NCI-H2107 treated with DMSO at 0.1 percent for 48 hours (cell line): ENCODE measurements around the gene UGT1A4.

Experiments used
- DNase-seq: peaks from one replicate; lab custom pipeline; 2025; ENCODE audit not compliant: unreplicated experiment; lab: John Stamatoyannopoulos, UW

UGT1A4 gene

DNA sequence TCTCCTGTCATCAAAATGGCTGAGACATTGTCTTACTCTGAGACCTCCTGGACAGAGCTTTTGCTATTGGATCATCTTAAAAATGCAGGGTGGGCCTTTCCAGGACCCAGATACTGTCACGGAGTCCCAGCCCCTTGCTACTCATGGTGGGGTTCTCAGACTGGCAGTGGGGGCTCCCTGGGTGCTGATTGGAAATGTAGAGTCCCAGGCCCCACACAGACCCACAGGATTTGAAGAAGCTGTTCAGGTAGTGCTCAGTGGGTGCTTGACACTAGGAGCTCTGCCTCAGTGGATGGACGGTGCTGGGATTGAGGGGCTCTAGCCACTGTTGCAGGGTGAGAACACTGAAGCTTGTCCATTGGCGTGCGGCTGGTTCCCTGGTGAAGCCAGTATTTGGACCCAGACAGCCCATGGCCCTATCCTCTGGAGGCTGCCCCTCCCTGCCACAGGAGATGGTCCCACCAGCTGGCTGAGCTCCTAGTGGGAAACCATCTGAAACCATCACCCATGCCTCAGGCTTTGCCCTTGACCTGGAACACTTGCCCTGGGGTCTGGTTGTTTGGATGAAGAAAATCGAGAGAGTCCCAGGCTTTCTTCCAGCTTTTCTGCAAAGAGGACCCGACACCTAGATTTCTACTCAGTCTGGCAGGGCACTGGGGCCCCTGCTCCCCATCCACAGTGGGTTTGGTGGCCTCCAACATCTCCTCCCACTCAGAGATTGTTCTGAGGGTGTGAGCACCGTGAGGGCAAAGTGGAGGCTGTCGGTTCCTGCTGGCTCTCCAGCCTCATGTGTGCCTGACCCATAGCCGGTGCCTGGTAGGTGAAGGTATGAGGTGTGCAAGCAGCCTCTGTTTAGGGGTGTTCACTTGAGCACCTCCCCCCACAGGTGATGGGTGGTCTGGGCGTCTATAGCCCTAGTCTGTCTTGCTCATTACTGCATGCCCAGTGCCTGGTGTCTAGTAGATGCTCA, 89.7 kb downstream of the UGT1A4 start:
- DNase-seq = no peak

DNA sequence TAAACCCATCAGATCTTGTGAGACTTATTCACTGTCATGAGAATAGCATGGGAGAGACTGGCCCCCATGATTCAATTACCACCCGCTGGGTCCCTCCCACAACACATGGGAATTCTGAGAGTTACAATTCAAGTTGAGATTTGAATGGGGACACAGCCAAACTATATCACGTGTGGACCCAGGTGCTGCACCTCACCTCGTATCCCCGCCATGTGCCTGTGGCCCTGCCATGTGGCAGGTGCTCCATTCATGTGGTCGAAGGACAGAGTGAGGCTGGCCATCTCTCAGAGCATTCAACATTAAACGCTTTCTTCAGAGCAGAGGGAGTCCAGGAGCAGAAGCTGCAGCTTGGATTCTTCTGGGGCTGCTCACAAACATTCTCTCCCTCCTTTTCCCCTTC, 91.8 kb downstream of the UGT1A4 start:
- DNase-seq = no peak

DNA sequence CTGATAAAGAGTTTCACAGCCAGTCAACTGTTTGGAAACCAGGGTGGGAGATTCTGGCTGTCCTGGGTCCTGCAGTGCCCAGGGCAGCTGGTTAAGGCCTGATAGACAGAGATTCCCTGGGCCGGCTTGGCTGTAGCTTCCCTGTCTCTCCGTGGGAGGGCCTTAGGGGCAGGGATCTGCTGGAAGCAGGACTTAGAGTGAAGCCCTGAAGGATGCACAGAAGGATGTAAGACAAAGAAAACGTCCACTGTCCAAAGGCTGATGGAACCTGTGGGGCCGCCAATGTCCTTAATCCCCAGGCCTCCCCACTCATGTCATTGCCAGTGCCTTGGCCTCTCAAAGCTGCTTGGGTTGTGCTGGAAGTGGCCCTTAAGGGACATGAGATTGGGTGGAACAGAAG, 92.6 kb downstream of the UGT1A4 start:
- DNase-seq = no peak

DNA sequence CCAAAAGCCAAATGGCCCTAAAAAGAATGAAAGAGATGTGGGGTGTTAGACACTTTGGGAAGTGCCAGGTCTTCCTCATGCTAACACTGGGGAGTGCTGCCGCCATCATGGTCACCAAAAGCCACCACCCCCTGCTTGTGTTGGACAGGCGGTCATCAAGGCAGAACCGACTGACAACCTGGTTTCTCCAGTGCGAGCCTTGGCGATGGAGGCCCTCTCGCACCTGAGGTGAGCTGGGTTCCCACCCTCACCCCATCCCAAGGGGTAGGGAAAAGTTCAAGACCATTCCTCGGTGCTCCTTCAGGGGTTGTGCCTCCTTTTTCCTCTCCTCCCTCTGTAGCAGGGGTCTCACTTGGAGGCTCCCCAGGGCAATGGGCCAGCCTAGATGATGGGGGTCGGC, 93.2 kb downstream of the UGT1A4 start:
- DNase-seq = no peak

DNA sequence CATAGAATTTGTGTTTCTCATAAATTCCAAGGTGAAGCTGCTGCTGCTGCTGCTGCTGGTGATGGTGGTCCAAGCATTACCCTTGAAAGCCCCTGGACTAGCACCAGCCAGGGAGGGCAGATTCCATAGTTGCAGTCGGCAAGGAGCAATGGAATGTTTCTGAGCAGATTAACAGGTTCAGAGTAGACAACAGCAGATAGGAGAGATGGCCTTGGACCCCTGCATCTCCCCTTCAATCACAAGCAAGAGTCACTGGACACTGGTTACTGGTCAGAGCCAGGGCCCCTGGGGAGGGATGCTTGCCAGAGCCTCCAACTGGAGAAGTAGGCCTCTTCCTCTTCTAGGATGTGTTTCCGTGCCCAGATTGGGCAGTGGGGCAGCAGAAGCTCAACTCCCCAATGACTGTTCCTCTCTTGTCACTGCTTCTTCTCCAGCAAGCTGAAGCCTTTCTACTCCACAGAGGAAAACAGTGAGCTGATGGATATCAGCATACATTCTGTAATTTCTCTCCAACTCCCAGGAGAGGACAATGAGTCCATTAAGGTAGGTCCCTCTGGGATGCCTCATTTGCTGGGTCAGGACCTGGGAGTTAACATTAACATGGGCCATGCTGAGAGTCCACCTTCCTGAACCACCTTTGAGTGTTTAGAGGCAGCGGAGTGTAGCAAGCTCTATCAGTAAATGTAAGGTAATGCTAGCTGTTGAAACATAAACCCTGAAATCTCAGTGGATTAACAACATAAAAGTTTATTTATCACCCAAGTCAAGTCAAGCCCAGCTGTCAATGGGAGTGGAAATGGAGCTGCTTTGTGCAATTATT, 94.9 kb downstream of the UGT1A4 start:
- DNase-seq = no peak

DNA sequence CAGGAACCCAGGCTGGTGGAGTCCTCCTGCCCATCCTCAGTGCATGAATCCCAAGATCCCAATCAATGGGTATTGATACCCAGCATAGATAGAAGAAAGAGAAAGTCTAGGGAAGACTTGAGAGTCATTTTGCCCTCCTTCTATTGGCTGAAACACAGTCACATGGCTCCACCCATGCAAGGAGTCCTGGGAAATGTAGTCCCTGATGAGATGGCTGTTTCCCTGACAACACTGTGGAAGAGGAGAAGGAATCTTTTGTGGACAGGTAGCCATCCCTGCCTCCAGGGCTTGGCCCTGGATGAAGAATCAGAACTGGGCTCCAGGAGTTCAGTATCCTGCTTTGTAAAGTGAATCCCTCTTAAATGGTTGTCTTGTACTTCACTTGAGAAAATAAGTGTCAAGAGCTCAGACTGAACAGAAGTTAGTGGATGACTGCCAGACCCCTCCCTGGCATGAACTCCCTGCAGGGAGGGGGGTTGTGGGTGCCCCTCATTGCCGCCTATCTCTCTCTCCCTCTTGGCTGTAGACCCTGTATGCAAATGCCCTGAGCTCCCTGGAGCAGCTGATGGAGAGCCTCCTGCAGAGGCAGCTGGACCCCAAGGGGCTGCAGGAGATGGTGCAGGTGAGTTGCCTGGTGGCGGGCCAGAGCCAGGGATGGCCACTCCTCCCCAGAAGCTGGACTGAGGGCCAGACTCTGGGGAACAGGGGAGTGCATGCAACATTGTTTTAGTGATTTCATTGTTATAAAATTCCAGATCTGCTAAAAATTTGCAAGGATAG, 95.7 kb downstream of the UGT1A4 start:
- DNase-seq = no peak

DNA sequence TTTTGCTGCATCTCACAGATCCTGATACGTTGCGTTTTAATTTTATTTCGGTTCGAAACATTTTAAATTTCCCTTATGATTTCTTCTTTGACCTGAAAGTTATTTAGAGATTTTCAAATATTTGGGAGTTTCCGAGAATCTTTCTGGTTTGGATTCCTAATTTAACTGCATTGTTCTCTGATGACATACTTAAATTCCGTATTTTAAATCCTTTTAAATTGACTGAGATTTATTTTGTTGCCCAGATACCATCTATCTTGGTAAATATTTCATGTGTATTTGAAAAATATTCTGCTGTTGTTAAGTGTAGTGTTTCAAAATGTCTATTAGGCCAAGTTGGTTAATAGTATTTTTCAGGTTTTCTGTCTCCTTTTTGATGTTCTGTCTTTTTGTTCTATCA, 97.3 kb downstream of the UGT1A4 start:
- no peak for DNase-seq

DNA sequence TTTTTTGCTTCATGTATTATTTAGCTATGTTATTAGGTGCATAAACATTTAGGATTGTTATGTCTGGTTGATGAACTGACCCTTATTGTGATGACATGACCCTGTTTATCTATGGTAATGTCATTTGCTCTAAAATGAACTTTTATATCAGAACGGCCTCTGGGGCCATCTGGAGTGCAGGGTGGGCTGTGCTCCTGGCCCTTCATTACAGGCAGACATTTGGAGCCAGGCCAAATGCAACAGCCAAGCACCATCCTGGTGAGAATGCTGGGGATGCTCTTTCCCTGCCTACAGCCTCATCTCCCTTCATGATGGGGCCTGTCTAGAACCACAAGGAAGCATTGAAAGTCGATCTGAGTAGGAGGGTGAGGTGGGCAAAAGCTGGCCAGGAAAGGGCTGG, 97.8 kb downstream of the UGT1A4 start:
- DNase-seq = no peak

DNA sequence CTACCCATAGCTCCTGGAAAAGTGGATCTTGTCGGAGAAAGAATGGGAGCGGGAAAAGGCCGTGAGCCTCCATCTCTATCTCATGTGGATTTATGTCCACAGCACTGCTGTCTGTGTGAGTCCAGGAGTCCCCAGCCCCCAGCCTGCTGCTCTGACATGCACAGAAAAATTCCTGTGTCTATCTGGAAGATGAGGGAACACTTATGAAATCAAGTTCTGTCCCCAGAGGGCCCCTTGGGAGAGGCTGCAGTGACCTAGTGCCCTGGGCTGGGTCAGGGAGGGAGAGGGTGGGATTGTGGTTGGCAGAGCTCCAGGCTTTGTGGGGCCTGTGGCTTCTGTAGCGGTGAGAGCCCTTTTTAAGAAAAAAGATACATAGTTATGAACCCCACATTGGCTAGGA, 98.2 kb downstream of the UGT1A4 start:
- no peak for DNase-seq

DNA sequence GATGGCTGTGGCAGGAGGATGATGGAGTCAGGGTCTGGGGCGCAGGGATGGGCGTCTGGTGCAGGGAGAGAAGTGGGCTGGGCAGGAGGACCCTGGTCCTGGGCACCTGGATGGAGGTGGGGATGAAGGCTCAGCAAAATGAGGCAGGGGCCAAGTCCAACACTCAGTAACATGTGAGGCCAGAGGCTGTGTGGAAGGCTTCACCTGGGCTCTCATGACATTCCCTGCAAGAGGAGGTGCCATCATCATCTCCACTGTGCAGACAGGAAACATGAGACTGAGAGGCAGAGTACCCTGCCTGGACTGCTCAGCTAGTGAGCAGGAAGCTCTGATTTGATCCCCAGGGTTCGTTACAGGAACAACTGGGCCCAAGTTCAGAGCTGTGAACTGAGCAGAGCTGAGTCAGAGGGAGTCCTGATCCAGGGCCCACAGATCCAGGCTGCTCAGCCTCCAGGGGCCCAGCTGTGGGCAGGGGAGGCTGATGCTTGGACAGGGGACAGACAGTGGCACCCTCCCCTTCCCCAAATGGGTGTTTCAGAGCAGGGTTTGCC, 98.9 kb downstream of the UGT1A4 start:
- no peak for DNase-seq

DNA sequence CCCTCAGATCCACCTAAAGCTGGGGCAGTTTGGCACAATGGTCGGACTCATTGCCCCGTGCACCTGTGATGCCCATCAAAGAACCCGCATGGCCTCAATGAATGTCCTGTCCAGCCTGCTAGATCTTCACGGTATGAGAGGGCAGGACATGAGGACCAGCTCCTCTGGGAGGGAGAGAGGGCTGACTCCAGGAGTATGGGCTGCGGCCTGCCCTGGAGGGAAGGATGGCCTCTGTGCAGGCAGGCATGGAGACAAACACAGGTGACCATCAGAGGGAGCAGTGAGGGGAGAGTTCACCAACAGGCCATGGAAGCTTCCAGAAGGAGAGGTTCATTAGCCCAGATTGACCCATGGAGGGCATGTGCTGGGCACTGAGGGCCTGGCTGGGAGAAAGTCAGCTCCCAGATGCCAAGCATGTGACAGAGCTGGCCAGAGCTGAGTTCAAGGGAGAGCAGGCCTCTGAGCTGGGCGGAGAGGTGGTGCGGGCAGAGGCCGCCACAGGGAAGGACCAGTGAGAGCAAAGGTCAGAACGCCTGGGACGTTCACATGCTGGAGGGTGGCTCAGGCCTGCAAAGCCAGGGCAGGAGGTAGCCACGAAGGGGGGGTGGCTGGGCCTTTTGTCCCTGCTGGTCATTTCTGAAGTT, 99.6 kb downstream of the UGT1A4 start:
- no peak for DNase-seq

DNA sequence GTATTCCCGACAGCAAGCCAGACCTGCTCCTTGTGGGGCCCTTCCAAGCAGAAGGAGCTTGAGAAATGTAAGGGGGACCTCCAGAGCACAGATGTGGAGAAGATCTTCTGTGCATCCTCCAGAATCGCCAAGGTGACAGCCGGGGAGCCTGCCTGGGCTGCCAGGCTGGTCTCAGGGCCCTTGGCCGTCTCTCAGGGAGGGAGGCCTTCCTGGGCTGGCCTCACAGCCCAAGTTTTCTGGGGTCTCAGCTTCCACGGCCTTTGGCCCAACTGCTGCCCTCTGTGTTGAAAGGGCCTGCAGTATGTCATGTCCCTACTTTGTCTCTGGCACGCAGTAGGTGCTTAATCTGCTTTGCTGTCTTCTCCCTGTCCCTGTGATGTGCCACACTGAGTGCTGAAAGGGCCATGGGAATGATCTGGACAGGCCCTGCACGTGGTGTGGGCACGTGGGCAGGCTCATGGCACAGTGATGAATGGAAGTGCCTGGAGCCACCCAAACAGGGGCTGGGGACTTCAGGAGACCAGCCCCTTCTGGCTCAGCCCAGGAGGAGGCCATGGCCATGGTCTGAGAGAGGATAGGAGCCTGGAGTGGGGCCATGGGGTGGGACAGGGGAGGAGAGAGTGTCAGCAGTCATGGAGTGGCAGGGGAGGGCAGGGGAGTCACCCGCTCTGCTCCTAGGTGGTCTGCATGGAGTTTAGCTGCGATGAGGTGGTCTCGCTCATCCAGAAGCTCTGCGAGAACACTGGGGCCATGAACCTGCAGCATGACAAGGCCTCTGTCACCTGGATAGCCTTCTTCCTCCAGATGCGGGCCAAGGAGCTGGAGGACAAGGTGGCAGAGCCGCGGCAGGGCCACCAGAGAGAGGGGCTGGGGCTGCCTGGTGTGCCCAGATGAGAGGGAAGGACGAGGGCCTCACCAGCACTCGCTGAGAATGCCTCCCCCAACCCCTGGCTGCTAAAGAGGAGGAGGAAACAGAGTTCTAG, 100.4 kb downstream of the UGT1A4 start:
- no peak for DNase-seq

DNA sequence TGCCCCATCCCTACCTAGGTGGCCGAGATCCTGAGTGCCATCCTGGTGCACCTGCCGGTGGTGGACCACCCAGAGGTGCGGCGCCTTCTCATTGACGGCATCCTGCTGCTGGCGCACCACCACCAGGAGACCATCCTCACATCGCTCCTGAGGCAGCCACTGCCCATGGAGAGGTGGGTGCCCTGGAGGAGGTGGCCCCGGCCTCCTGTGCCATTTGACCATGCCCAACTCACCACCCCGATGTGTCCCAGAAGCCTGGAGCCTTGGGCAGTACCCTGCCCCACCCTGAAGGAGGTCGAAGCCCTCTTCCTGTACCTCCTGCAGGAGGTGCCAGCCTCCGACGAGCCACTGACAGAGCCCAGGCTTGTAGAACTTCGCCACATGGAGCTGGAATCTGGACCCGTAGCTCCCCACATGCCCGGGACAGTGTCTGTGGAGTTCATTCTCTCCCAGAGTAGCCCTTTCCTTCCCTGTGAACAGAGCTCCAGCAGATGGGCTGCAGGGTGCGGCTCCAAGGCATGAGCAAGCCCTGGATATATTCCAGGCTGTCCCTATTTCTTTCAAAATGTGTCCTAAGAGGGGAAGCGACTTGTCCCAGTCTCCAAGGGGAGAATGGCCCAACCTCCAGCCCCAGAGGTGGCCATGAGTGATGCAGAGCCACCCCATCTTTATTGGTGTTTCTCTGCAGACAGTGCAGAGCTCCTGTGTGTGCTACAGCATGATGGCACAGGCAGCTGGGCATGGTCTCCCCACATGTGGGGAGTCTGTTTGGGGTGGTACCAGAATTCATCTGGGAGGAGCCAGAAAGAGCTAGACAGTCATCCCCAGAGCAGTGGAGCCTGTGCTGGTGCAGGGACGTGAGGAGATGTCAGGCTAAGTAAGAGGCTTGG, 101.6 kb downstream of the UGT1A4 start:
- no peak for DNase-seq

DNA sequence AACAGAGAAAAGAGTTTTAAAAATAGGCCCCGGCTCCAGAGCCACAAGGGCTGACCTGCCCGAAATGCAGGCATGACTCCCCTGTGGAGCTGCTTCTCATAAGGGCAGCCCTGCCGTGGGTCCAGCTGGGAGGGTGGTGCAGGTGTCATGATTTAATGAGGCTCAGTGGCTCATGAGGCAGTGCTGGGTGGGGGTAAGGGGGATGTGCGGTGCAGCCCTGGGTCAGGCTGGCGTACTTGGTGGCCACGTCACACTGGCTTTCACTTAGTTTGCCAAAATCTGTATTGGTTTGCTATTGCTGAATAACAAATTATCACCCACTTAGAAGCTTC, 102.2 kb downstream of the UGT1A4 start:
- no peak for DNase-seq

DNA sequence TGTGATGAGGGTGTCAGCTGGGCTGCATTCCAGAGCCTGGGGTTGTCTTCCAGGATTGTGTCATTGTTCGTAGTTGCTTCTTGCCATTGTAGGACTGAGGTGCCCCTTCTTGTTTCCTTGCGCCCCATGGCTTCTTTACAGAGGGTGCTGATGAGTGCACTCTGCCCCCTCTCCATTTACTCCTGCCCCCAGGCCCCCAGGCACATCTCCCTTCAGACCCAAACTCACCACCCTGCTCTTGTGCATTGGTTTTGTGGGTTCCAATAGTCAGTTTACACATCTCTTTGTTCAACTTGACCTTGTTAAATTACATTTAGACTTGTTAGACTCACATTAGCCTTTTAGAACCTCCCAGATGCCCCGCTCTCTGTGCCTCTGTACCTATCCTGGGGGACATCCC, 102.7 kb downstream of the UGT1A4 start:
- DNase-seq = no peak

DNA sequence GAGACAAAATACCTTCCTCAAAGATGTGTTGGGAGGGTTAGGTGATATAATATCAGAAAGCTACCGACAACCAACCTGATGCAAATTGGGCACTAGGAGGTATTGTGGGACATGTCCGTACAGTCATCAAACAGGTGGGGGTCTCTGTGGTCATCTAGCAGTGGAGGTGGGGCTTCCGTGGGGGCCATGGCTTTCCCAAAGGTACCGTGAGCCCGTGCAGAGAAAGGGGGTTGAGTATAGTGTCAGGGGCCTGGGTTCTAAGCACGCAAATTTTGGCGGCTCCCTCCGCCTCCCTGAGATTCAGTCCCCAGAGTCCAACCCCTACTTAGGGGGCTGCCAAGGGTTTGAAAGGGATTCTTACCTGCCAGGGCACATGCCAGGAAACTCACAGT, 103.2 kb downstream of the UGT1A4 start:
- DNase-seq = no peak

DNA sequence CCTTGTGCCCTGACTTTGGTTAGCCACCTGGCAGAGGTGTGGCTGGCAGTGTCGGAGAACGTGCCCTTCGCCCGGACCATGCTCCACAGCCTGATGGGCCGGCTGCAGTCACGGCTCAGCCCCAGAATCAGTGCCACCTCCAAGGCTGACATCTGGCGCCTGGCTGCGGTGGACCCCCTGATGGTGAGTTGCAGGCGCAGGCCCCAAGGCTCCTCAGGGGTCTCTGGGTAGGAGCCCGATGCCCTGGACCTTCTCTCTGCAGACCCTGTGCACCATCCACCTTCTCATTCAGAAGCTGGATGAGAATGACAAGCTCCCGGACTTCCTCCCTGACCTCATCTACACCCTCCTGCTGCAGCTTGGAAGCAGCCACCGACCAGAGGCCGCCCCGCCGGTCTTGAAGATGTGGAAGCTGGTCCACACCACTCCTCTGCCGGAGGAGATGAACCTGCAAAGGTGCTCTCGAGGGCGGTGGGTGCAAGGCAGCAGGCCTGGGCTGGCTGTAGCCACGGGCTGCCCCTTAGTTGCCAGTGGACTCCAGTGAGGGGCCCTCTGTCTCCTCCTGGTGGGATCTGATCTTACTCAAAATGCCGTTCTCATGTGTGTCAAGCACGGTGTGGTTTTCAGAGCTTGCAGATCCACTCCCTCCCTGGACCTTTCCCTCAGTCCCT, 103.7 kb downstream of the UGT1A4 start:
- DNase-seq = no peak
